ENCODE results near the gene ADARB2. TPM values are rescaled to one million over a fixed set of nuclear protein-coding genes. Genes with fewer than 3 reads are reported as not detected.

The ADARB2 gene
- total RNA-seq, 4 donors from 2014 or later = 8.4 to 23.2 (median 19.6) TPM

GRCh38 chr10:1169981-1170866 is 567.1 kb downstream of the ADARB2 start:
- 57 to 59% methylated on average over 22 of the region's 22 CpGs for WGBS, 2 donors
- Histone ChIP-seq H3K4me1 (no peaks in the 10 kb centered on the region), H3K9me3 (no peaks in the 10 kb centered on the region), H3K36me3 (no peaks in the 10 kb centered on the region), H3K4me3 (no peak overlapping the region), H3K27me3 (no peaks in the 10 kb centered on the region), H3K27ac (no peak overlapping the region)
- TF ChIP-seq POLR2A (IDR thresholded peaks at IDR 0.05) (no peak), EP300 (IDR thresholded peaks at IDR 0.05) (no peak)
- TF ChIP-seq, protein P1, sequence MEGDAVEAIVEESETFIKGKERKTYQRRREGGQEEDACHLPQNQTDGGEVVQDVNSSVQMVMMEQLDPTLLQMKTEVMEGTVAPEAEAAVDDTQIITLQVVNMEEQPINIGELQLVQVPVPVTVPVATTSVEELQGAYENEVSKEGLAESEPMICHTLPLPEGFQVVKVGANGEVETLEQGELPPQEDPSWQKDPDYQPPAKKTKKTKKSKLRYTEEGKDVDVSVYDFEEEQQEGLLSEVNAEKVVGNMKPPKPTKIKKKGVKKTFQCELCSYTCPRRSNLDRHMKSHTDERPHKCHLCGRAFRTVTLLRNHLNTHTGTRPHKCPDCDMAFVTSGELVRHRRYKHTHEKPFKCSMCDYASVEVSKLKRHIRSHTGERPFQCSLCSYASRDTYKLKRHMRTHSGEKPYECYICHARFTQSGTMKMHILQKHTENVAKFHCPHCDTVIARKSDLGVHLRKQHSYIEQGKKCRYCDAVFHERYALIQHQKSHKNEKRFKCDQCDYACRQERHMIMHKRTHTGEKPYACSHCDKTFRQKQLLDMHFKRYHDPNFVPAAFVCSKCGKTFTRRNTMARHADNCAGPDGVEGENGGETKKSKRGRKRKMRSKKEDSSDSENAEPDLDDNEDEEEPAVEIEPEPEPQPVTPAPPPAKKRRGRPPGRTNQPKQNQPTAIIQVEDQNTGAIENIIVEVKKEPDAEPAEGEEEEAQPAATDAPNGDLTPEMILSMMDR (IDR thresholded peaks at IDR 0.05) = no peak
- DNase-seq (ENCODE audit: low spot score in 2 of 2) = no peak

DNA sequence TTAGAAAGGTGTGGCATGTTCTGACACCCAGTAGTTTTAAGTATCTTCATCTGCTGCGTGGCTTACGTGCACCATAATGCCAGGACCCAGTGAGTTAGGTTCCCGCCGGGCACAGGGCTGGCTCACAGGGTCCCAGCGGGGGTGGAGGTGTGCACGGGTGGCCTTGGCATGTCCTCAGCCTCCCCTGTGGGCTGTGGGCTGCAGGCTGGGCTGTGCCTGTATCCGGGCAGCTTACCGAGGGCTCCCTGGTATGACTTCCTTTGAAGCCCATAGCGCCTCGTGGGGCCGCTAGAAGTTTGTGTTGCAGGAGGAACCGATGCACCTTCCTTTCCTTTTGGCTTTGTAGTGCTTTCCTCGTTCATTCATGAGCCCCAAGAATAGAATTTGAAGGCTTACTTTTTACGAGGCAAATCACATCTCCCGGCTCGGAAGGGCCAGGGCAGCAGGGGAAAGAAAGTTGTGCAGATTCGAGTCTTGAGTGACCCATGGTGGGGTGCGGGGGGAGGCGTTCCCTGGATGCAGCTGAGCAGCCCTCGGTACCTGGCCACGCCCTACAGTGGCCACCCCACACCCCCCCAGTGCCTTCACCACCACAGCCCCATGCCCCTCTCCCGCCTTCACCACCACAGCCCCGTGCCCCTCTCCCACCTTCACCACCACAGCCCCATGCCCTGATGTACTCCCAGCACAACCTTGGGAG is 568.0 kb downstream of the ADARB2 start:
- Histone ChIP-seq H3K27me3 (no peaks in the 10 kb centered on the region), H3K4me1 (no peaks in the 10 kb centered on the region), H3K9me3 (no peaks in the 10 kb centered on the region), H3K27ac (no peak overlapping the region), H3K36me3 (no peaks in the 10 kb centered on the region), H3K4me3 (no peak overlapping the region)
- no peak for TF ChIP-seq EP300 (IDR thresholded peaks at IDR 0.05)
- TF ChIP-seq, protein P1 (IDR thresholded peaks at IDR 0.05) = no peak
- no peak for TF ChIP-seq POLR2A (IDR thresholded peaks at IDR 0.05)
- 70% methylated on average over 21 to 22 of the region's 23 CpGs for WGBS, 2 donors
- no peak for DNase-seq (ENCODE audit: low spot score in 2 of 2)

DNA sequence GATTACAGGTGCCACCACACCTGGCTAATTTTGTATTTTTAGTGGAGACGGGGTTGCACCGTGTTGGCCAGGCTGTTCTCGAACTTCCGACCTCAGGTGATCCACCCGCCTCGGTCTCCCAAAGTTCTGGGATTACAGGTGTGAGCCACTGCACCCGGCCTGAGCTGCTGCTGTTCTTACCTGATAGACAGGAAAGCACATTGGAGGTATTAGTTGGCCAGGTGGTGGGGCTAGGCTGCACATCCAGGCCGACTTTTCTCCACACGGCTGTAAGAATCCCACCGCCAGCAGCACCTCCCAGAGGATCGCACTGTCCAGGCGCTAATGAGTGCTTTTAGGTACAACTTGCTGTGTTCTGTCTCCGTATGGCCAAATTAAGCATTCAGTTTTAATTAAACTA is 568.6 kb downstream of the ADARB2 start:
- H3K36me3 ChIP-seq = no peaks in the 10 kb centered on the region
- no peaks in the 10 kb centered on the region for H3K4me1 ChIP-seq
- 84 to 87% methylated on average over 12 to 13 of the region's 13 CpGs for WGBS, 2 donors
- no peaks in the 10 kb centered on the region for H3K9me3 ChIP-seq
- DNase-seq (ENCODE audit: low spot score in 2 of 2) = no peak
- TF ChIP-seq, protein P1 (IDR thresholded peaks at IDR 0.05) = no peak
- TF ChIP-seq EP300 (IDR thresholded peaks at IDR 0.05) = no peak
- no peak for TF ChIP-seq POLR2A (IDR thresholded peaks at IDR 0.05)
- no peak overlapping the region for H3K4me3 ChIP-seq
- H3K27me3 ChIP-seq = no peaks in the 10 kb centered on the region
- no peak overlapping the region for H3K27ac ChIP-seq

- Histone ChIP-seq H3K4me1 (no peaks in the 10 kb centered on the region), H3K4me3 (no peak overlapping the region), H3K27ac (no peak overlapping the region), H3K36me3 (no peaks in the 10 kb centered on the region), H3K27me3 (no peaks in the 10 kb centered on the region), H3K9me3 (no peaks in the 10 kb centered on the region)
- WGBS, 2 donors = 86 to 88% methylated on average over 8 to 9 of the region's 9 CpGs
- no peak for TF ChIP-seq EP300 (IDR thresholded peaks at IDR 0.05)
- DNase-seq (ENCODE audit: low spot score in 2 of 2) = no peak
Observed at GRCh38 chr10:1166828-1167275, 570.5 kb downstream of the ADARB2 start.

- H3K27me3 ChIP-seq = no peaks in the 10 kb centered on the region
- H3K9me3 ChIP-seq = no peaks in the 10 kb centered on the region
- no peak overlapping the region for H3K4me3 ChIP-seq
- no peak for TF ChIP-seq POLR2A (IDR thresholded peaks at IDR 0.05)
- TF ChIP-seq, protein P1 (IDR thresholded peaks at IDR 0.05) = no peak
- TF ChIP-seq EP300 (IDR thresholded peaks at IDR 0.05) = no peak
- H3K36me3 ChIP-seq = no peaks in the 10 kb centered on the region
- H3K4me1 ChIP-seq = no peaks in the 10 kb centered on the region
- DNase-seq (ENCODE audit: low spot score in 2 of 2) = no peak
- H3K27ac ChIP-seq = no peak overlapping the region
- 92% methylated on average over 15 of the region's 15 CpGs for WGBS, 2 donors
Observed at GRCh38 chr10:1166101-1166827, 571.1 kb downstream of the ADARB2 start.
